Measurements from ENCODE around the gene PPHLN1.
"Not testable (repeated sequence)": the region's sequence is repeated elsewhere in the genome, so short reads cannot be mapped to it uniquely, and the experiment has no call there.

PPHLN1 gene

DNA sequence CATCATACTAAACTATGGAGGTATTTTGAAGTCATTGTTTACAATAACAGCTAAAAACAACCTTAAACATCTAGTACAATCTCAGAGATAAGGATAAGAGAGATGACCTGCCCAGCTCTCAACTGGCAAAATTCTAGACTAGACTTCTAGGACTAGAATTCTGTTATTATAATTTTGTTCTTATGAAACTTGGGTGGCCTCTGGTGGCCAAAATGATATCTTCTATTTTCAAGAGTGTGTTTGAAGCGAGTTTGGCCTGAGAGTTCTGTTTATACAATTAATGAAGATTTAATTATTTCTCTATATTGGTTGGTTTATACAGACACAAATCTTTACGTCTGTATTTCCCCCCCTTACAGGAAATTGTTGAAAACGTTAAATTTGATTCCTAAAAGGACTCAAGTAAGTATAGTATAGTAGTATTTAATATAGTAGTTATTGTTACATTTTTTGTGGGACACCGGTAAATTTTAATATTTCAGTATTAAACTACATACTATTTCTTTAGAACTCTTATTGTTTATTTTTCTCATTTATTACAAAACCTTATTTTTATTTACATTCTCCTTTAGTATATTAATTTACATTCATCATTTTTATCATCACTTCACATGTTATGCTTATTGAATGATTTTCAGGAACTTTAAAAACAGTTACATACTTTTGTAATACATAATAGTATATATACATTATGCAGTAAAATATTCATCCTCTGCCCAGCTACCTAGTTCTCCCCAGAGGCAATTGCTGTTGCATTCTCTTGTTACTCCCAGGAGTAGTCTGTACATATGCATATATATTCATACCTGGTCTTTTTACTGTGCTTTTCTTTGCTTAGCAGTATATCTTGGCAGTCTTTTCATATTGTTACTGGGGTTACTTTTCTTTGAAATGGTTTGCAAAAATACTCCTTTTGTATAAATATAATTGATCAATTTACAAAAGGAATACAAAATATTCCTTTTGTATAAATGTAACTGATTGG, 6.6 kb downstream of the PPHLN1 start:
- TF ChIP-seq, protein P1, sequence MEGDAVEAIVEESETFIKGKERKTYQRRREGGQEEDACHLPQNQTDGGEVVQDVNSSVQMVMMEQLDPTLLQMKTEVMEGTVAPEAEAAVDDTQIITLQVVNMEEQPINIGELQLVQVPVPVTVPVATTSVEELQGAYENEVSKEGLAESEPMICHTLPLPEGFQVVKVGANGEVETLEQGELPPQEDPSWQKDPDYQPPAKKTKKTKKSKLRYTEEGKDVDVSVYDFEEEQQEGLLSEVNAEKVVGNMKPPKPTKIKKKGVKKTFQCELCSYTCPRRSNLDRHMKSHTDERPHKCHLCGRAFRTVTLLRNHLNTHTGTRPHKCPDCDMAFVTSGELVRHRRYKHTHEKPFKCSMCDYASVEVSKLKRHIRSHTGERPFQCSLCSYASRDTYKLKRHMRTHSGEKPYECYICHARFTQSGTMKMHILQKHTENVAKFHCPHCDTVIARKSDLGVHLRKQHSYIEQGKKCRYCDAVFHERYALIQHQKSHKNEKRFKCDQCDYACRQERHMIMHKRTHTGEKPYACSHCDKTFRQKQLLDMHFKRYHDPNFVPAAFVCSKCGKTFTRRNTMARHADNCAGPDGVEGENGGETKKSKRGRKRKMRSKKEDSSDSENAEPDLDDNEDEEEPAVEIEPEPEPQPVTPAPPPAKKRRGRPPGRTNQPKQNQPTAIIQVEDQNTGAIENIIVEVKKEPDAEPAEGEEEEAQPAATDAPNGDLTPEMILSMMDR (conservative IDR thresholded peaks at IDR 0.05; ENCODE audit: low read depth, low read length) = peak; percentile 65
- DNase-seq (ENCODE audit: low read depth) = peak; percentile 71
- no peak overlapping the region for H3K4me3 ChIP-seq (ENCODE audit: low read depth, low read length)

DNA sequence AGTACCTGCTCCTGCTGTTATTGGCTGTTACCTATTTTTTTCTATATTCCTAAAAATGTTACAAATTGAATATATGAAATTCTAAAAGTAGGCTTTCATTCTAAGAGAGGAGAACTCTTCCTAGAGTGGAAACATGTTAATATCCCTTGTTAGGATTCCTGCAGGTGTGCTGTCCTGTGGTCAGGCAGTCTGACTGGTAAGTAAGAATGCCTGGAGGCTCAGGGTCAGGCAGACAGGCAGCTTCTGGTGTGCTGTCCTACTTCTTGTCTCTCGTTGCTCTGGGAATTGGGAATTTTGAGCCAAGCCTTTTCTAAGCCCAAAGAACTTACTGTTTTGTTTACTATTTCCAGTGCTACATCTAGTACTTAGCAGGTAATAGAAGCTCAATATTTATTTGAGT, 10.3 kb downstream of the PPHLN1 start:
- H3K4me3 ChIP-seq (ENCODE audit: low read depth, low read length) = no peak overlapping the region
- no peak for DNase-seq (ENCODE audit: low read depth)
- TF ChIP-seq, protein P1 (conservative IDR thresholded peaks at IDR 0.05; ENCODE audit: low read depth, low read length) = no peak

DNA sequence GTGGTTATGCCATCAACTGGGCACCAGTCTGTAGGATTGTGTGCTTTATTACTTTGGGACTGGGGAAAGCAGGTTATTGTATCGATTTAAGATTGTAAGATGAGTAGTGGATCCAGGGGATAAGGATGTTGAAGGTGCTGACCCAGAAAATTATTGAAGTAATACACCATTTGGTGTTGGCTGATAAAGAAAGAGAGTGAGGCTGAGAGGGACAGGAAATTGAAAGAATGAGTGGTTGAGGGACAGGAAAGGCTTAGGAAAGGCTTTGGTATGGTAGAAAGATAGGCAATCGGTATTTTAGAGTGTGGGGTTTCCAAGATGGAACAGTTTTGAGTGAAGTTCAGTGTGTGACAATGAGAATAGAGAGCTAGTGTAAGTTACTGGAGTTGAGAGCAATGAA, 12.3 kb downstream of the PPHLN1 start:
- TF ChIP-seq, protein P1 (conservative IDR thresholded peaks at IDR 0.05; ENCODE audit: low read depth, low read length) = no peak
- no peak overlapping the region for H3K4me3 ChIP-seq (ENCODE audit: low read depth, low read length)
- DNase-seq (ENCODE audit: low read depth) = no peak

DNA sequence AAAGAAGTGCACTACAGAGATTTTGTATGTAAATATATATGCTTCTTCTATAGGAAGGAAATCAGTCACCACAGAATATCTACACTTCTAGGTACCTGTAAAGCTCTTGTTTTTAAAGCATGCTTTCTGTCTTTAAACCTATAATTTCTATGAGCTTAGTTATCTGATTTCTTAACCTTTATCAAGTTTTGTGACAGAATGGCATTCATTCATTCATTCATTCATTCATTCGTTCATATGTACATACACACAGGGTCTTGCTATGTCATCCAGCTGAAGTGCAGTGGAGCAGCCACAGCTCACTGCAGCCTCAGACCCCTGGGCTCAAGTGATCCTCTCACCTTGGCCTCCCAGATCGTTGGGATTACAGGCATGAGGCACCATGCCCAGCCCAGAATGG, 16.1 kb downstream of the PPHLN1 start:
- no peak overlapping the region for H3K4me3 ChIP-seq (ENCODE audit: low read depth, low read length)
- DNase-seq (ENCODE audit: low read depth) = no peak
- TF ChIP-seq, protein P1 (conservative IDR thresholded peaks at IDR 0.05; ENCODE audit: low read depth, low read length) = no peak

DNA sequence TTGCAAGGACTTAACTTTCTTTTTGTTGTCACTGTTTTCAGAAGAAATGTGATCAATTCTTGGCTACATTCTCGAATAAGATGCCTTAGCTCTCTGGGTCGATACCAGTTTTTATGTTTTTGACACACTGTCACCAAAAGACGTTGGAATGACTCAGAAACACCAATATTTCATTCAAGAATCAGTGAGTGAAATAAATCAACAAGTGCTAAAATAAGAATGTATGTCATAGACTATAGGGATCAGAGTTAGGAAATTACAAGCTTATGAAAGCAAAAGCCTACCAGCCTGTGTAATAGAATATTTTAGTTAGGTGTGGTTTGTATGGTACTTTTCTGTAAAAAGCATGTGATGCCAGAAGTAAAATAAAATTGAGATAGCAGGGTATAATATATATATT, 17.8 kb downstream of the PPHLN1 start:
- no peak overlapping the region for H3K4me3 ChIP-seq (ENCODE audit: low read depth, low read length)
- DNase-seq (ENCODE audit: low read depth) = no peak
- TF ChIP-seq, protein P1 (conservative IDR thresholded peaks at IDR 0.05; ENCODE audit: low read depth, low read length) = no peak

DNA sequence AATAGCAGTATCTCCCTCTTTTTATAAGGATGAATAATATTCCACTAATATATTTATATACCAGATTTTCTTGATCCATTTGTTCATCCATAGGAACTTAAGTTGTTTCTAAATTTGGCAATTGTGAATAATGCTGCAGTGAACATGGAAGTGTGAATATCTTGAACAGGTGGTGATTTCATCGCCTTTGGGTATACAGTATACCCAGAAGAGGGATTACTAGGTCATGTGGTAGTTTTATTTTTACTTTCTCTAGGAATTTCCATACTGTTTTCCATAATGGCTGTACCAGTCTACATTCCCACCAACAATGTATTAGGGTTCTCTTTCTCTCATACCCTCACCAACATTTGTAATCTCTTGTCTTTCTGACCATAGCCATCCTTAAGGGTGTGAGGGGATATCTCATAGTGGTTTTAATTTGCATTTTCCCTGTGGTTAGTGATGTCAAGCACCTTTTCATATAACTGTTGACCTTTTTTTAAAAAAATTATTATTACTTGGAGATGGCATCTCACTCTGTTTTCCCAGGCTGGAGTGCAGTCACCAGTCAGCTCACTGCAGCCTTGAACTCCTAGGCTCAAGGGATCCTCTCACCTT, 20.5 kb downstream of the PPHLN1 start:
- TF ChIP-seq, protein P1 (conservative IDR thresholded peaks at IDR 0.05; ENCODE audit: low read depth, low read length) = no peak
- H3K4me3 ChIP-seq (ENCODE audit: low read depth, low read length) = no peak overlapping the region
- DNase-seq (ENCODE audit: low read depth) = no peak

DNA sequence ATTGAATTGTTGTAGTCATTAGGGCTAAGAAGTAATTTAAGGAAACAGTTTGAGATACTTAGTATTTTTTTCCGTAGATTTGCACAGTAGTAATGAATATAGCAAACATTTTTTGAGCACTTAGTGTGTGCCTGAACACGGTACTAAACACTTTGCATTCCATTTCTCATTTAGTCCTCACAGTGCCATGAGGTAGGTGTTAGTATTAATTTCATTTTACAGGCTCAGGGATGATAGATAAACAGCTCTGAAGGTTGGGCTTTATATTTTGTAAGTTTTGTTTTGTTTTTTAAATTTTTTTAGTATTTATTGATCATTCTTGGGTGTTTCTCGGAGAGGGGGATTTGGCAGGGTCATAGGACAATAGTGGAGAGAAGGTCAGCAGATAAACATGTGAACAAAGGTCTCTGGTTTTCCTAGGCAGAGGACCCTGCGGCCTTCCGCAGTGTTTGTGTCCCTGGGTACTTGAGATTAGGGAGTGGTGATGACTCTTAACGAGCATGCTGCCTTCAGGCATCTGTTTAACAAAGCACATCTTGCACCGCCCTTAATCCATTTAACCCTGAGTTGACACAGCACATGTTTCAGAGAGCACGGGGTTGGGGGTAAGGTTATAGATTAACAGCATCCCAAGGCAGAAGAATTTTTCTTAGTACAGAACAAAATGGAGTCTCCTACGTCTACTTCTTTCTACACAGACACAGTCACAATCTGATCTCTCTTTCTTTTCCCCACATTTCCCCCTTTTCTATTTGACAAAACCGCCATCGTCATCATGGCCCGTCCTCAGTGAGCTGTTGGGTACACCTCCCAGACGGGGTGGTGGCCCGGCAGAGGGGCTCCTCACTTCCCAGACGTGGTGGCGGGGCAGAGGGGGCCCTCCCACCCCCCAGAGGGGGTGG, 23.4 kb downstream of the PPHLN1 start:
- not testable (repeated sequence) for DNase-seq (ENCODE audit: low read depth); H3K4me3 ChIP-seq (ENCODE audit: low read depth, low read length)

DNA sequence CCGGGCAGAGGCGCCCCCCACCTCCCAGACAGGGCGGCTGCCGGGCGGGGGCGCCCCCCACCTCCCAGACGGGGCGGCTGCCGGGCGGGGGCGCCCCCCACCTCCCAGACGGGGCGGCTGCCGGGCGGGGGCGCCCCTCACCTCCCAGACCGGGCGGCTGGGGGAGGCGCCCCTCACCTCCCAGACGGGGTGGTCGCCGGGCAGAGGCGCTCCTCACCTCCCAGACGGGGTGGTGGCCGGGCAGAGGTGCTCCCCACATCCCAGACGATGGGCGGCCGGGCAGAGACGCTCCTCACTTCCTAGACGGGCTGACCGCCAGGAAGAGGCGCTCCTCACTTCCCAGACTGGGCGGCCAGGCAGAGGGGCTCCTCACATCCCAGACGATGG, 24.0 kb downstream of the PPHLN1 start:
- DNase-seq (ENCODE audit: low read depth) = not testable (repeated sequence)

More for the DNA sequence above, 24.0 kb downstream of the PPHLN1 start:
- not testable (repeated sequence) for H3K4me3 ChIP-seq (ENCODE audit: low read depth, low read length)

Measured in choroid plexus epithelial cell (primary cell).